GM21423 (cell line): ENCODE measurements around the gene NFIX.

Experiments used
- ATAC-seq: cut with Tn5 transposase; IDR thresholded peaks from one replicate; pipeline ENCODE4 v1.9.1; 2021; ENCODE audit warnings: mild to moderate bottlenecking, moderate library complexity; ENCODE audit not compliant: unreplicated experiment

NFIX gene

GRCh38 chr19:13018035-13018914 lies 23.0 kb downstream of the NFIX start:
- no peak for ATAC-seq

DNA sequence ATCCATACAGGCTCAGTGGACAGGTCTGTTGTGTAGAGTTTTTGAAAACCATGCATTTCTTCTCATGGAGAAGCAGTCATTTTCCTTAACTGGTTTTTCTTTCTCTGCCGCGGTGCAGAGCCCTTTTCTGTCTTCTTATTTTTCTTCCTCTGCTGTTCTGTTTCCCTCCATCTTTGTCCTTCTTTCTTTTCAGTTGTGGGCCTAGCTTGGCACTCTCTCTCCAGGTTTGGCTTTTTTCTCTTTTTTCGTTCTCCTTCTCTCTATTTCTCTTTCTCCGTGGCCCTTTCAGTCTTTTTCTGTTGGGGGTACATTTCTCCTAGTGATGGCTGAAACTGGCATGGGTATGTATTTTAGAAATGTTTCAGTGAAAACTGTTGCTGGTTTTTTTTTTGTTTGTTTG lies 24.1 kb downstream of the NFIX start:
- no peak for ATAC-seq

DNA sequence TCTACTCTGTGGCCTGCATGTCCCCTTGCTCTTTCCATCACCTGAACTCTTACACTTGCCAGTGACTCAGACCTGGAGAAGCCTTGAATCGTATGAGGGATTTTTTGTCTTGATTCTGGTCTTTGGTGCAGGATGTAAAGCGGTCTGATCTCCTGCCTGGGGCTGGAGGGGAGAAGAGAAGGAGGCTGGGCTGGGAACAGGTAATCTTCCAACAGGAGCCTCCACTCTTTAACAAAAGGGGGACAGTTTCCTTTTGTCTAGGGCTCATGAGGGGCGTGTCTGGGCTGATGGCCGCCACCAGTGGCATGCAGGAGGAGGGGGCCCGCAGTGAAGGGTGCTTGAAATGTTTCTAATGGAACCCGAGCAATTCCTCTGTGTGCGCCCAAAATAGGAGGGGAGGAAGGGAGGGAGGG lies 24.7 kb downstream of the NFIX start:
- no peak for ATAC-seq

GRCh38 chr19:13022111-13022858 lies 27.0 kb downstream of the NFIX start:
- no peak for ATAC-seq

- no peak for ATAC-seq
Measured at GRCh38 chr19:13022859-13023636, 27.8 kb downstream of the NFIX start.

DNA sequence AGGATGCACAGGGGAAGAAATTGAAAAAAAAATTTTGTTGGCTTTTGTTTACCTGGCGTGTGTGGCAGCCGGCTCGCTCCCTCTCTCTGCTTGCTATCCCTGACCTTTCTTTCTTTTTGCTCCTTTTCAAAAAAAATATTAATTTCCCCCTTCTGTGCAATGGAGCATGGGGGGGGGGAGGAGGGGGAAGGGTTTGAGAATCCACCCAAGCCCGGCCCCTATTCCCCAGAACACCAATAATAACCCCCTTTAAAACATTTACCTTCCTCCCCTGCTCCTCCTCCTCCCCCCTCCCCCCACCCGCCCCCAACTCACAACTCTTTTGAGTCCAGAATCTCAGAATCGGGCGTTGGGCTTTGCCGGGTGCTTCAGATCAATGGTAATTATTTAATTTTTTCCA lies 28.4 kb downstream of the NFIX start:
- no peak for ATAC-seq

GRCh38 chr19:13024126-13024950 lies 29.1 kb downstream of the NFIX start:
- ATAC-seq = no peak

- no peak for ATAC-seq
Measured at GRCh38 chr19:13024951-13025697, 29.8 kb downstream of the NFIX start.

- ATAC-seq = no peak
Measured at GRCh38 chr19:13025819-13026456, 30.7 kb downstream of the NFIX start.

- no peak for ATAC-seq
Measured at GRCh38 chr19:13026462-13027370, 31.4 kb downstream of the NFIX start.

GRCh38 chr19:13027557-13027956 lies 32.3 kb downstream of the NFIX start:
- ATAC-seq = no peak

DNA sequence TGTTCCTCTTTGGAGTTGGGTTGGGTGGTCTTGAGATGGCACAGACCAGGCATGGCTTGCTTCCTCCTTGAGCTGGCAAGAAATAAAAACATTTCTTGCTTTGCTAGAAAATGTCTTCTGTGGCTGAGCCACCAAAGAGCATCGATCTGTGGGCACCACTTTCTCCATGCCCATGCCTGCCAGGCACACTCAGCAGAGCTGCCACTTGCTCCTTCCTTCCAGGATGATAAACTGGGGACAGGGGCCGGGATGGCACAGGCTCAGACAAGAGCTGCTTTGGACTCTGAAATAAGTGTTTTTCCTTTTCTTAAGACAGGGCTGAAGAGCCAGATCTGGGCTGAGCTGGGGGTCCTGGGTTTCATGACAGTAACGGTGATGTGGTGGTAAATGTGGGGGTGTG lies 32.8 kb downstream of the NFIX start:
- no peak for ATAC-seq

GRCh38 chr19:13029301-13029880 lies 34.1 kb downstream of the NFIX start:
- no peak for ATAC-seq

GRCh38 chr19:13029893-13030292 lies 34.6 kb downstream of the NFIX start:
- ATAC-seq = no peak

DNA sequence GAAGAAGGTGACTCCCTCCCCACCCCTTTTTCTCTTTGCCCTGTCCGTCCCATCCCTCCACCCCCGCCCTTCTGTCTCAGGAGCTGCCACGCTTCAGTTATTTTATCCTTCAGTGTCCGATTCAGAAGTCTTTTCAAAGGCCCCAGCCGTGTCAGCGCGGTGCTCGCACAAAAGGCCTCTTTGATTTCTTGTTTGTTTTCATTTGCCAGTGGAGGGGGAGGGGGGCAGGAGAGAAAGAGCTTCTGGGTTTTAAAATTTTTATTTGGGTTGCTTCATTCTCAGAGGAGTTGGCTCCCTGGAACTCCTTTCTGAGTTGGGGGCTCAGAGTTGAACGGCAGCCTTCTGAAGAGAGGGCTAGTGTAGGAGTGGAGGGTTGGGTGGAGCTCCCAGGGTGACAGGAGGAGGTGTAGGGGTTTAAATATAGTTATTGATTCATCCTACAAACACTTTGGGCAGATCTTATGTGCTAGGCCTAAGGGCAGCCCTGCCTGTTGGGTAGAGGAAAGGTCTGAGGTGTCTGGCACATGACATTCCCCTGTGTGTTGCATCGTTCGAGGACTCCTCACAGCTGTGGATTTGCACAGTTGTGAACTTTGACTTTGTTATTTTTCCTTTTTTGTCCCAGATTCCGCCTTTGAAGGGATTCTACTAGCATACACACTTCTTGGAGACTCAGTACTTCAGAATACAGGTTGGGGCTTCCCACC lies 36.8 kb downstream of the NFIX start:
- ATAC-seq = no peak

DNA sequence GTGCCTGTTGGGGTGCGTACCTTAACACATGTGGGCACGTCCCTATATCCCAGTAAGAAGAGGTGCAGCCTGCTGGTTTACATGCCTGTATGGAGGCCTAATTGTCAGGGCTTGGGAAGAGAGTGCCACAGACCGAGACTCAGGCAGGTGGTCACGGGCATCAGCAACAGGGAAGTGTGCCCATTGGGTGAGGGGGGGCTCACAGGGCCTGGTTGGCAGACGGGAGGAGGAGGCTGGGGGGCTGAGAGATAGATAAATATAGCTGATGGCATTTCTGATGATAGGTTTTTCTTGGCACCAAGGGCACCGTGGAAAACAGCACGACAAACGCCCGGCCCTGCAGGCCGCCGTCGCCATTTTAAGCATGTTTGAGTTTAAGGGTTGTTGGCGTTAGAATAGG lies 37.6 kb downstream of the NFIX start:
- no peak for ATAC-seq

- no peak for ATAC-seq
Measured at GRCh38 chr19:13033244-13033643, 38.0 kb downstream of the NFIX start.
